ENCODE data around the gene PIP4K2A.
A peak's percentile ranks its signal among the peaks of the same experiment; 100 is the strongest.
"Not testable (repeated sequence)": the region's sequence is repeated elsewhere in the genome, so short reads cannot be mapped to it uniquely, and the experiment has no call there.

Gene PIP4K2A

DNA sequence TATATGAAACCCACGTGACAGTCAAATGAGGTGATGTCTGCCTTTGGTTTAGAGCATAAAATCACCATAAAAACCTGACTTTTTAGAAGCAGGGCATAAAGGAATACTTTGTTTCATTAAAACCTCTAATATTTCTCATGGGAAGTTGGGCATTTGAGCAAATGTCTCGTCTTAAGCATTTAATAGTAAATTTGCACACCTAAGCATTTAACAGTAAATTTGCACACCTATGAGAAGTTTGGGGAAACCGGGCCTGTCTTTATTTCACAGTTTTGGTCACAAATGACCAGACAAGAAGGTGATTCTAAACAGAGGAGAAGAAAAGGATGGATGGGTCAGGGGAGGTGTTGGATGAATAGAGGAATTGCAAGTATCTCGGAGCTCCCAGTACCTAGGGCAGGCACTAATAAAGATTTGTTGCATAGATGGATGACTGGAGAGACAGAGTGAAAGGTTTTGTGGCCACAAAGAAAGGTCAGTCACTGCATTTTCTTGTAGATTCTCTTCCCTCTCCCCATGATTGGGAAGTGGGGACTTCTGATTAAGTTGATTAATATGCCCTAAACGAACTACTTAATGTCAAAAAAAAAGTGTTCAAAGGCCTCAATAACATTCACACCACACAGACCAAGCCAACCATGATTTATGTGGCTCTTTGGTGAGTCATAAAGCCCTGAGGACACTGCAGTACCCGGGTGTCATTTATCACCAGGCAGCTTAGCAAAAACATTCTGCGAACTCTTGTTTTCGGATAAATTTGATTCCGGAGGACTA is 210.9 kb downstream of the PIP4K2A start:
- no peak for DNase-seq

DNA sequence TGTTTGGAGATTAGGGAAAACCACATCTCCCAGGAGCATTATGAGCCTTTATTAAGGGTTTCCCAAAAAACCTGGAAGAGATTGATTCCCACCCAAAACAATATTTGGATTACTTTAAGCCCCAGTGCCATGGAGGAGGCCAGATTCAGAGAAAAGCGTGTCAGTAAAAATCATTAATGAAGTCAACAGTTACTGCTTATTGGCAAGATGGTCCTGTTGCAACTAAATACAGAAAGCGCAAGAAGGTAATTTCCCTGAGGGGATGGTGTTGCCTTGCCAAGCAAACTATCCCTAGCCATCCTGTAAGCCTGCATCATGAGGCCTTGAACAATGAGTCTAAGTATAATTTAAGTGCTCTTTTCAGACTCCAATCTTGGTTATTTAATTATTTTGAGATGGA is 212.5 kb downstream of the PIP4K2A start:
- no peak for DNase-seq

DNA sequence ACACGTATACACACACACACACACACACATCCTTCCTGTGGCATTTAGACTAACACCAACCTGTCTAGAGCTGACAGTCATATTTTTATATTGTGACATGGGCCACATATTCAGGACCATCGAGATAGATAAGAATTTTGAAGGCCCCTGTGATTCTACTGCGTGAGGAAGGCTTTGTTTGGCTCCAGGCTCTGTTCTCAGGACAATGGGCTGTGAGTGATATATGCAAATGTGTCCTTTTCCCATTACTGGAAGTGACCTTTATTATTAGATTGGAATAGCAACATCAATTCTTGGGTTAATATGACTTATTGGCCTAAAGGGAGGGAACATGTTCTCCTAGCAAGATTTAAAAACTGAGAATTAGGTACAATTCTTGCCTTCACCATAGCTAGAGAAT is 213.0 kb downstream of the PIP4K2A start:
- DNase-seq, result no peak

DNA sequence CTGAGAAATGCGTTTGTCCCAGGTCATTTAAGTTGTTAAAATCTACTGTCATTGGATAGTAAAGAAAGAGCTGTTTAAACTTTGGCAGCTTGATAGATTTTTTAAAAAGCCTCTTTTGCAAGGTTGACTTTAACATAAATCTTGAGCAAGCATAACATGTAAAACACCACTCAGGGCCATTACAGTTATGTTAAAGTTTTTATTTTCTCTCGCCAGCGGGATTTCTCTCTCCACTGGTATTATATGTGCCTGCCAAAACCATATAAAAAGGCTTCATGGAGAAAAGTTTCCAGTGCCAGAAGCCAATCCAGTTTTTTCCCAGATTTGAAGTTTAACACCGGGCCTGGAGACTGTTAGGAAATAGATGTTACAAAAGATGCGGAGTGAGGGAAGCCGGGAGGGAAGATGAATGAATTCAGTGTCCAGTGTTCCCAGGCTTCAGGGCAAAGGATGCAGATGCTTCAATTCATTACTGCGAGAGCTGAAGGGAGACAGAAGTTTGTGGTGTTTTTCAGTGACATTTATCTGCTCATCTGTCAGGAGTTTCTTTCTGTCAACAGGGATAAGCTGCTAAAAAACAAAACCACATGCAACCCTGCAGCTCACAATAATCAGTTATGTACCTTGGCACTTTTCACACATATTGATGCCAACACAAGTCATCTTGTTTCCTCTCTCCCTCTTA is 213.6 kb downstream of the PIP4K2A start:
- DNase-seq, result no peak

DNA sequence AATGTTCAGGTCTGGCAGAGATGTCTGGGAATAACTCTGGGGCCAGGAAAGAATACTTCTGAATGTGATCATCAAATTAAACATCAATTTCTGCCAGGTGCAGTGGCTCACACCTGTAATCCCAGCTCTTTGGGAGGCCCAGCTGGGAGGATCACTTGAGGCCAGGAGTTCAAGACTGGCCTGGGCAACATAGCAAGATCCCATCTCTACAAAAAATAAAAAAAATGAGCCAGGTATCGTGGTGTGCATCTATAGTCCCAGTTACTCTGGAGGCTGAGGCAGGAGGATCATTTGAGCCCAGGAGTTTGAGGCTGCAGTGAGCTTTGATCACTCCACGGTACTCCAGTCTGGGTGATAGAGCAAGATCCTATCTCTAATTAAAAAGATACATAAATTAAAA is 214.4 kb downstream of the PIP4K2A start:
- DNase-seq, result not testable (repeated sequence)

DNA sequence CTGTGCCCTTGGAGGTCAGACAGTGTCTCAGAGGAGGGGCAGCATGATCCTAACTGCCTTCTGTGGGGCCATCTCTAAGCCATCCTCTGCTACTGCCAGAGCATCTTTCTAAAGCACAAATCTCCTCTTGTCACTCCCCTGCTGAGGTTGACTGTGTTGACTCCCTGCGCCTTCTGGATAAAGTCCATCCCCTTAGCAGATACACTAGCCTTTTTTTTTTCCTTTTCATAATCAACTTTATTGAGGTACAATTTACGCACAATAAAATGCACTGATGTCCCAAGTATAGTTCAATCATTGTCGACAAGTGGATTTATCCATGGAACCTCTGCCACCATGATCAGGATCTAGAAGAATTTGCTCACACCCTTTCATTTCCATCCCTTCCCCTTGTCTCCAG is 219.0 kb downstream of the PIP4K2A start:
- DNase-seq, result no peak

DNA sequence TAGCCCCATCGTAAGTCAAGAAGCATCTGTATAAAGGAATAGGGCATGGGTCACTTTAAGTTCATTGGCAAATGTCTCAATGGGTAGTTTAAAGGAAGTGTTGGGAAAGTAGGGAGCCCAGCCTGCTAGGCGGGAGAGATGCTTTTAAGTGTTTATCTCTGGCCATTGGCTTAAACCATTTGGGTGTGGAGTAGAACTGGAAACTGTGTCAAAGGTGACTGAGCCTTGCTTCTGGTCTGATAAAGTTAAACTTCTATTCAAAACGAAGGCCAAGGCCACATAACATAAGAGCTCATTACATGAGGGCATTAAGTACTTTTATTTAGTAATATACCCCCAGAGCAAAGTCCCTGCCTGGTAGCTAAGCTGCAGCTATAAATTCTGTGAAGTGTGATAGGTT is 220.4 kb downstream of the PIP4K2A start:
- no peak for DNase-seq

DNA sequence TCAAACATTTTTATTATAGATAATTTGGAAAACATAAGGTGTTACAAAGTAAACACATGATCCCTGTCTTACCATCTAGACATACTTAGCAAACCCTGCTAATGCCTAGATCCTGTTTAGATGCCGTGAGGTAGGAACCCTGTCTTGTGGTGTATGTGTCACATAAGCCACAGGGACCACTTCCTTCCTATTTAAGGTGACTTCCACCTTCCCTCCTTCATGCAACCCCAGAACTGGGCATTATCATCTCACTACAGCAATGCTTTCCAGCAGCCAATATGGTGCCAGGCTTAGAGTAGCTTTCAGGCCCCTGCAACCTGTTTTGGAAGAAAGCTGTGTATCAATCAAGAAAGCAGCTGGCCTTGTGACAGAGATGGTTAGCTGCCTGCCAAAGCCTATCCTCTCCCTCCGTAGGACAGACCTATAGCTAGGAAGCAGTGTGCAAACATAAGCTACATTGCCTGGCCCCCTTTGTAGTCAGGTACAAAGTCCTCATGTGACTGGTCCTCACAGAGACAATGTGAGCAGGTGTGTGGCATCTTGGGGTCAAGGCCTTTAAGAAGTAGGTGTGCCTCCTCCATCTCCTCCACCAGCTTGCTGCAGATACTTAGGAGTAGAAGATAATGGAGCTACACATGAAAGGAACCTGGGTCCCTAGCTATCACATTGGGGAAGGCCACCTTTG is 222.3 kb downstream of the PIP4K2A start:
- DNase-seq, result no peak

DNA sequence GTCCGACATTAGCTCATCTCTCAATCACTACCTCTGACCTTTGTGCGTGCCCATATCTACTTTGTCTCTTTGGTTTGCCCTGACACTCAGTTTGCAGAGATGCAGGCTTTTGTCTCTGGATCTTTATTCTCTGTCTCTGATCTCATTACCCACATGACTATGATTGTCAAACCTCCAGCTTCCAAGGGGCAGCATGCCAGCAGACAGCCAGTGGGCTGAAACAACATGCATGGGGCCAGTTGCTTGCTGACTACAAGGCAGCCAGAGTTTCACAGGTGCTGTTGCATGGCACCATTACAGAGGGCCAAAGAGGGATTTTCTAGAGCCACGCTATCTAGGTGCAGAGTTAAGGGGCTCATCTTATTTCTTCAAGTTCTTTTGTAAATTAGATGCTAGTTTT is 222.9 kb downstream of the PIP4K2A start:
- peak; percentile 80 for DNase-seq

DNA sequence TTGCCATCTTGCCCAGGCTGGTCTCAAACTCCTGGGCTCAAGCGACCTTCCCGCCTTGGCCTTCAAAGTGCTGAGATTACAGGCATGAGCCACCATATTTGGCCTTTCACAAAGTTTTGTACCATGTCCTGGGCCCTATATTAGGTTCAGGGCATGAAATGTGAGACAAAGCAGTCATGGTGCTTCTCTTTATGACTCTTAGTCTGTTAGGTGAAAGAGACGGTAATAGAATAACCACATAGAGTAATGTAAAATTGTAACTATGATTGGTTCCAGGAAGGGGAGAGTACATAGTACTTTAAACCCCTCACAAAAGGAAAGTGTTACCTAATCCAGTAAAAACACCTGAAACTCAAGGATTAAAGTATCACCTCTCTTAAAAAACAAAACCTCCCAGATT is 224.4 kb downstream of the PIP4K2A start:
- no peak for DNase-seq

DNA sequence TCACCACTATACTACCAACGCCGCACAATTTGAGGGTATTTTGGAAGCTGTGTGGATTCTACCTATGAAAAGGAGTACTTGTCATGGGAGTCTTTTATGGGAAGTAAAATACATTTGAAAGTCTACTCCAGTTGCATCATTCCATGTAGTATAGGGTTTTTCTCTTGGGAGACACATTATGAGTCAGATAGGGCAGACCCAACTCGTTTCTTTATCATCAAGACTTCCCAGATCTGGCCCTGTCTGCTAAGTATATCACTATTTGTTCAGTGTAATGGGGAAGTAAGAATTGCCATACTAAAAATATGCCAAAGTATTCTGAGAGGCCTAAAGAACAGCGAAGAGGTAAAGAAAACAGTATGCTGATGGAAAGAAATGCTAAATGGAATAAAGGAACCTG is 224.9 kb downstream of the PIP4K2A start:
- no peak for DNase-seq

DNA sequence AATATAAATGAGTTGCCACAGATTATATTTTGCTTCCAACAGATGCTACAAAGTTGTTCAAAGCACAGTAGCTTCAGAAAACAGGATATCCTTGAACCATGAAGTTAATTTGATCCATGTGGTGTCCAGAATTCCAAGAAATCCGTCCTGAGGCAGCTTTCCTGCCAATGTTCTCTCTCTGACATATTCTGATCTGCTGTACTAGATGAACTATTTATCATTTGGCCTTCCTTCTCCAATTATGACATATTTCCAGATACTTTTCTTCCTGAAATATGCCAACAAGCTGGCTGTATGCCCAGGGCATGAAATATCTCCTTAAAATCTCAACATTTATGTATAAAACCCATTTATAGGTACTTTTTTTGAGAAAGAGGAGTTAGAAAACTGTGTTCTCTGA is 227.9 kb downstream of the PIP4K2A start:
- DNase-seq, result no peak
